Lower leg skin (tissue), 3 donors: Measurements from ENCODE around the gene ANKHD1.

Experiments
- POLR2A ChIP-seq, 2 donors: fragments of 450-650 bp; IDR thresholded peaks; one replicate each; pipeline ENCODE4 v1.6.1; 2016 to 2017; ENCODE audit warnings: antibody characterized with exemption in 2 of 2, mild to moderate bottlenecking in 1 of 2, moderate library complexity in 1 of 2
- TF ChIP-seq, protein P1 (sequence below), 3 donors: fragments of 450-650 bp; IDR thresholded peaks; one replicate each; pipeline ENCODE4 v1.5.1; 2016; ENCODE audit warnings: antibody characterized with exemption in 3 of 3, mild to moderate bottlenecking in 3 of 3, moderate library complexity in 2 of 3

- no peak for TF ChIP-seq POLR2A (IDR thresholded peaks at IDR 0.05)
- TF ChIP-seq, protein P1, sequence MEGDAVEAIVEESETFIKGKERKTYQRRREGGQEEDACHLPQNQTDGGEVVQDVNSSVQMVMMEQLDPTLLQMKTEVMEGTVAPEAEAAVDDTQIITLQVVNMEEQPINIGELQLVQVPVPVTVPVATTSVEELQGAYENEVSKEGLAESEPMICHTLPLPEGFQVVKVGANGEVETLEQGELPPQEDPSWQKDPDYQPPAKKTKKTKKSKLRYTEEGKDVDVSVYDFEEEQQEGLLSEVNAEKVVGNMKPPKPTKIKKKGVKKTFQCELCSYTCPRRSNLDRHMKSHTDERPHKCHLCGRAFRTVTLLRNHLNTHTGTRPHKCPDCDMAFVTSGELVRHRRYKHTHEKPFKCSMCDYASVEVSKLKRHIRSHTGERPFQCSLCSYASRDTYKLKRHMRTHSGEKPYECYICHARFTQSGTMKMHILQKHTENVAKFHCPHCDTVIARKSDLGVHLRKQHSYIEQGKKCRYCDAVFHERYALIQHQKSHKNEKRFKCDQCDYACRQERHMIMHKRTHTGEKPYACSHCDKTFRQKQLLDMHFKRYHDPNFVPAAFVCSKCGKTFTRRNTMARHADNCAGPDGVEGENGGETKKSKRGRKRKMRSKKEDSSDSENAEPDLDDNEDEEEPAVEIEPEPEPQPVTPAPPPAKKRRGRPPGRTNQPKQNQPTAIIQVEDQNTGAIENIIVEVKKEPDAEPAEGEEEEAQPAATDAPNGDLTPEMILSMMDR (IDR thresholded peaks at IDR 0.05): no peak
Observed at GRCh38 chr5:140381972-140382371, 19.7 kb upstream of the ANKHD1 start.
